ENCODE results near the gene MAK.

DNA sequence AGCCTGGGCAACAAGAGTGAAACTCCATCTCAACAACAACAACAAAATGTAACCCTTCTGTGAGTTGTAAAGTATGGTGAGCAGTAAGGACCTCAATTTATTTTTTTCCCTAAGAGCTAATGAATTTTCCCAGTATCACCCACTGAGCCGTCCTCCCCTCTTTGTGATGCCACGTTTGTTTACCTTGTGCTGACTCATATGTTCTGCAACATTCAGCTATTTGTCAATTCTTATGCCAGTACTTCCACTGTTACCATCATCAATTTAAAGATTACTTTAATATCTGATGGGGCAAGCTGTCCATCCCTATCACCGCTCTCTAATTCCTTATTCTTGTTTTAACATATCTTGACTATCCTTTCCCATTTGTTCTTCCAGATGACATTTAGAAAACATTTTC lies 37.5 kb downstream of the MAK start:
- no peak for TF ChIP-seq GATA2 (IDR thresholded peaks at IDR 0.05; ENCODE audit: low read depth, low read length)
- TF ChIP-seq GATA3 (IDR thresholded peaks at IDR 0.05; ENCODE audit: low read depth, low read length): no peak

Data from SH-SY5Y (cell line).